HG03571 (cell line): ENCODE measurements around the gene ADAMTS12.

Experiments
- ATAC-seq: cut with Tn5 transposase; IDR thresholded peaks from one replicate; pipeline ENCODE4 v1.9.1; 2021; ENCODE audit not compliant: unreplicated experiment

ADAMTS12 gene

GRCh38 chr5:33810491-33811120 is 81.2 kb downstream of the ADAMTS12 start:
- no peak for ATAC-seq

- ATAC-seq, result no peak
These were observed 81.9 kb downstream of the ADAMTS12 start for GRCh38 chr5:33809936-33810335.

GRCh38 chr5:33808699-33809098 is 83.1 kb downstream of the ADAMTS12 start:
- no peak for ATAC-seq

GRCh38 chr5:33807771-33808170 is 84.0 kb downstream of the ADAMTS12 start:
- no peak for ATAC-seq

GRCh38 chr5:33806738-33807442 is 84.9 kb downstream of the ADAMTS12 start:
- no peak for ATAC-seq

GRCh38 chr5:33801292-33801691 is 90.5 kb downstream of the ADAMTS12 start:
- no peak for ATAC-seq

- ATAC-seq, result no peak
These were observed 91.4 kb downstream of the ADAMTS12 start for GRCh38 chr5:33800241-33800950.

GRCh38 chr5:33795496-33795895 is 96.3 kb downstream of the ADAMTS12 start:
- ATAC-seq, result no peak

GRCh38 chr5:33794550-33795181 is 97.1 kb downstream of the ADAMTS12 start:
- no peak for ATAC-seq

- ATAC-seq, result no peak
These were observed 97.8 kb downstream of the ADAMTS12 start for GRCh38 chr5:33793836-33794549.

GRCh38 chr5:33793276-33793675 is 98.5 kb downstream of the ADAMTS12 start:
- no peak for ATAC-seq

- ATAC-seq, result no peak
These were observed 99.2 kb downstream of the ADAMTS12 start for GRCh38 chr5:33792559-33792958.

GRCh38 chr5:33789567-33789957 is 102.2 kb downstream of the ADAMTS12 start:
- ATAC-seq, result no peak

GRCh38 chr5:33788922-33789566 is 102.7 kb downstream of the ADAMTS12 start:
- ATAC-seq, result no peak

GRCh38 chr5:33785571-33785970 is 106.2 kb downstream of the ADAMTS12 start:
- ATAC-seq, result no peak

- no peak for ATAC-seq
These were observed 110.5 kb downstream of the ADAMTS12 start for GRCh38 chr5:33781286-33781685.

- ATAC-seq, result no peak
These were observed 115.6 kb downstream of the ADAMTS12 start for GRCh38 chr5:33776151-33776660.

- no peak for ATAC-seq
These were observed 117.4 kb downstream of the ADAMTS12 start for GRCh38 chr5:33774341-33774740.

GRCh38 chr5:33772380-33772897 is 119.4 kb downstream of the ADAMTS12 start:
- ATAC-seq, result no peak

GRCh38 chr5:33769968-33770367 is 121.8 kb downstream of the ADAMTS12 start:
- no peak for ATAC-seq
